ENCODE measurements around the gene NOL4.

DNA sequence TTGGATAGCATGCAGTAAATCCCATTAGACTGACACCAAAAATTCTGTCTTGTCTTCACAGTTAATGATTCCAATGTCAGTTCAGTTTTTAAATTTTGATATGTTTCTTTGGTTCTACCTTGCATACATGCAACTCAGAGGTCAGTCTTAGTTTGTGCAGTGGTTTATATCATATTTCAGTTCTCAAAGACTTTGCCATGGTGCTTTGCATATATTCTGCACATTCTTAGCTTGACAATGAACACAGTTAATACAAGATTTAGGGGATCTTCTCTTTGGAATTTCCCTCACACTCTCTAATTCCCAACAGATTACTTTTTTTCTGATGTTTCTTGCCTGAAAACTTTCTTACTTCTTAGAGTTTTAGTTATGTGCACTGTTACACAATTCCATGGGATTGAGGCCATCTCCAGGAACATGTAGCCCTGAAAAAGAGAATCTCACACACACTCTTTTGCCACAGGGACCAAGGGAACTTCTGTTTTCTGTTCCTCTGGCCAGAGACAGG, 17.3 kb downstream of the NOL4 start:
- TF ChIP-seq TAF1 (IDR thresholded peaks at IDR 0.05; ENCODE audit: borderline replicate concordance, insufficient read depth, low read length) (no peak), POLR2AphosphoS5 (IDR thresholded peaks at IDR 0.05; ENCODE audit: low read depth, low read length) (no peak)
